ENCODE results near the gene HNRNPCL1.
"Not testable (repeated sequence)": the region's sequence is repeated elsewhere in the genome, so short reads cannot be mapped to it uniquely, and the experiment has no call there.

HNRNPCL1 gene

DNA sequence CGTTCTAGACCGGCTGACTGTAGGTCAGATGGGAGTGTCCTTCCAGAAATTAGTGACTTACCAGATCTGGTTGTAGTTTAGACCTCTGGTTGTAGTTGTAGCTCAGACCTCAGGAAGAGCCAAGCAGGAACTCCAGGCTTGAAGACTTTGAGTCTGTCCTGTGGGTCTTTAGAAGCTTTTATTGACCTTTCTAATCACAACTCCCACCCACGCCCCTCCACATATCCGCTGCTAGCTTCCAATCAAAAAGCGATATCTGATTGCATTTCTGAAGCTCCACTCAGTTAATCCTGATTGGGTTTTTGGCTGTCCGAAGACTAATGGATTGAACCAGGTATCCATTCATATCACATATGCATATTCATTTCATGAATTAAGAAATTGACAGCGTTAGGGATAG, at the start of gene HNRNPCL1:
HNRNPCL1 (minus strand) TSS at position 101 of the 400 bp plus-strand sequence. CDS start 431 bp downstream, outside the sequence.
- not testable (repeated sequence) for DNase-seq (ENCODE audit: low read depth in 2 of 3, low spot score in 1 of 3)

DNA sequence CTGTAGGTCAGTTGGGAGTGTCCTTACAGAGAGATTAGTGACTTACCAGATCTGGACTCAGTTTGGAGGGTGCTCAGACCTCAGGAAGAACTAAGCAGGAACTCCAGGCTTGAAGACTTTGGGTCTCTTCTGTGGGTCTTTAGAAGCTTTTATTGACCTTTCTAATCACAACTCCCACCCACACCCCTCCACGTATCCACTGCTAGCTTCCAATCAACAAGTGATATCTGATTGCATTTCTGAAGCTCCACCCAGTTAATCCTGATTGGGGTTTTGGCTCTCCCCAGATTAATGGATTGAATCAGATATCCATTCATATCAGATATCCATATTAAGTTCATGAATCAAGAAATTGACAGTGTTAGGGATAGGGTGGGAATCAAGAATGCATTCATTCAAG, 49.6 kb upstream of the HNRNPCL1 start, which contains the start of gene PRAMEF10:
PRAMEF10 (minus strand) TSS at position 101 of the 400 bp plus-strand sequence. CDS start 2,423 bp downstream, outside the sequence.
- DNase-seq (ENCODE audit: low read depth in 2 of 3, low spot score in 1 of 3), result not testable (repeated sequence)

DNA sequence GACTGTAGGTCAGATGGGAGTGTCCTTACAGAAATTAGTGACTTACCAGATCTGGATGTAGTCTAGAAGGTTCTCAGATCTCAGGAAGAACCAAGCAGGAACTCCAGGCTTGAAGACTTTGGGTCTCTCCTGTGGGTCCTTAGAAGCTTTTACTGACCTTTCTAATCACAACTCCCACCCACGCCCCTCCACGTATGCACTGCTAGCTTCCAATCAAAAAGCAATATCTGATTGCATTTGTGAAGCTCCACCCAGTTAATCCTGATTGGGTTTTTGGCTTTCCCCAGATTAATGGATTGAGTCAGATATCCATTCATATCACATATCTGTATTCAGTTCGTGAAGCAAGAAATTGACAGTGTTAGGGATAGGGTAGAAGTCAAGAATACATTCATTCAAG, 37.6 kb upstream of the HNRNPCL1 start, which contains the start of gene PRAMEF4:
PRAMEF4 (minus strand) TSS at position 101 of the 400 bp plus-strand sequence. CDS start 2,807 bp downstream, outside the sequence.
- not testable (repeated sequence) for DNase-seq (ENCODE audit: low read depth in 2 of 3, low spot score in 1 of 3)

DNA sequence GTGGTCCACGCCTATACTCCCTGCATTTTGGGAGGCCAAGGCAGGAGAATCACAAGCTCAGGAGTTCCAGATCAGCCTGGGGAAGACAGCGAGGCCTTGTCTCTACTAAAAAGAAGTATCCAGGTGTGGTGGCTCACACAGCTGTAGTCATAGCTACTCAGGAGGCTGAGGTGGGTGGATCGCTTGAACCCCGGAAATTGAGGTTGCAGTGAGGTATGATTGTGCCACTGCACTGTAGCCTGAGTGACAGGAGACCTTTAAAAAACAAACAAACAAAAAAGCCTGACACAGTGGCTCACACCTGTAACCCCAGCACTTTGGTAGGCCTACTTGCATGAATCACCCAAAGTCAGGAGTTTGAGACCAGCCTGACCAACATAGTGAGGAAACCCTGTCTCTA, 29.9 kb upstream of the HNRNPCL1 start:
- not testable (repeated sequence) for DNase-seq (ENCODE audit: low read depth in 2 of 3, low spot score in 1 of 3)

DNA sequence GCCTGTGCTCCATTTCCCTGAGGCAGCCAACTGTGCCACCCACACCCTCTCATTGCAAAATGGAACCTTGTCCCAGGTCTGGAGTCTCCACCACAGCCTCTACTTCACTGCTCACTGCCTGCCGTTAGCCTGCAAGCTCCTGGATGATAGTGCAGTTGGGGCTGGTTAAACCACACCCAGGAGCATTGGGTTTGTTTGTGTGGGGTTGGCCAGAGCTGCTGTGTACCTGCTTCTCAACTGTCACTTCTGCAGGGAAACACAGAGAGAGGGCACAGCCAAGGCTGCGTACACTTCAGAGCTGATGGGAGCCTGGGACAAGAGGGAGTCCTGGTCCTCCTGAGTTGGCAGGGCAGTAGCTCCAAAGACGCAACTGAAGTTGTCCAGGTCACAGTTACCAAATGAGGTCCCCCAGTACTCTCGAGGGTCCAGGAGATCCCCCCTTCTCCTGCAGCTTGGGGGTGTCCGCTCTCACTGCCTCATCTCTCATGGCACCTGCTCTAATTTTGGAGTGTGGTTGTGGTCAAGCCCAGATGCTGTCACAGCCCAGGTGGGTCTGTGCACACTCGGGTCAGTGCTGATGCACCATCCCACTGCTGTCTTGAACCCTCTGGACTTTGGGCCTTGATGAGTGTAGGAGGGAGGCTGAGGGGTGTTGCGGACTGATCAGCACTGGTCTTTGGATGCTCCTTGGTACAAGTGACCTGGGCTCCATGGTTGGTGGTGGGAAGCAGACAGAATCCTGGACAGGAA, 14.8 kb upstream of the HNRNPCL1 start:
- DNase-seq (ENCODE audit: low read depth in 2 of 3, low spot score in 1 of 3), result not testable (repeated sequence)

DNA sequence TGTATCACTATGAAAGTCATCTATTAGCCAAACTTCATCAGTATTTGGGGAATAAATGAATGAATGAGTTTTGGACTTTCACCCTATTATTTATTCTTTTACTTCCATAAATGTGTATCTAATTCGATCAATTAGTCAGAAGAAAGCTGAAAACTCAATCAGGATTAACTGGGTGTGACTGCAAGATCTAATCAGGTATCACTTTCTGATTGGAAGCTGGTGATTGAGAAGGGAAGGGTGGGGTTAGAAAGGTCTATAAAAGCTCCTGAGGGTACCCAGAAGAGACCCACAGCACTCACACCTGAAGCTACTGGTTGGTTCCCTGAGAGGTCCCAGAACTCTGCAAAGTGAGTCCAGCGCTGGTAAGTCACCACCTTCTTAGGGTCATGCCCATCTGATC, 8.3 kb upstream of the HNRNPCL1 start, which contains the start of gene PRAMEF2:
PRAMEF2 (plus strand) TSS at position 301 of the 400 bp plus-strand sequence. CDS start 1,924 bp downstream, outside the sequence.
- DNase-seq (ENCODE audit: low read depth in 2 of 3, low spot score in 1 of 3), result not testable (repeated sequence)

DNA sequence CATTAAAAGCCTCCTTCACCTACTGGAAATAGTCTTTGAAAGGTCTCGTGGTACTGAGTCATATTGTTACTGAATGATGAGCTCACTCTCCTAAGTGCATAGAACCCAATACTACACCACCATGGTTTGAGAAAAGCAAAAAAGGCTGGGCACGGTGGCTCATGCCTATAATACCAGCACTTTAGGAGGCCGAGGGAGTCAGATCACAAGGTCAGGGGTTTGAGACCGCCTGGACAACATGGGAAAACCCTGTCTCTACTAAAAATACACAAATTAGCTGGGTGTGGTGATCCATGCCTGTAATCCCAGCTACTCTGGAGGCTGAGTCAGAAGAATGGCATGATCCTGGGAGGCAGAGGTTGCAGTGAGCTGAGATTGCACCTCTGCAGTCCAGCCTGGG, 3.3 kb upstream of the HNRNPCL1 start:
- no peak for DNase-seq (ENCODE audit: low read depth in 2 of 3, low spot score in 1 of 3)

DNA sequence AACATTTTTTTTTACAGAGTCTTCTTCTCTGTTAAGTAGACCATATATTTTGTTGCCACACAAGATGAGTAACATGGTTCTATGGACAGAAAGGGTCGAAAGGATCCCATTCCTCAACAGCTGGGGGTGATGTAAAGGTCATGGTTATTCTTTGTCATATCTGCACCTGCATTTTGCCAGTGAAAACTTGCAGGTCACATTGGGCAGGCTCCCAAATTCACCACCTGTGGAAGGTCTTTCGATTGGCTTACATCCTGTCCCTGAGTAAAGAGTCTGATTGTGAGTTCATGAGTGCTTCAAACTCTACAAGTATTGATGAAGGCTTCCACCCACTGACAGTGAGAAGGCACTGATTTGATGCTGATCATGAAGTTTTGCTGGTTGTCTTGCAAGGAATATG, 15.3 kb downstream of the HNRNPCL1 start:
- DNase-seq (ENCODE audit: low read depth in 2 of 3, low spot score in 1 of 3), result not testable (repeated sequence)

DNA sequence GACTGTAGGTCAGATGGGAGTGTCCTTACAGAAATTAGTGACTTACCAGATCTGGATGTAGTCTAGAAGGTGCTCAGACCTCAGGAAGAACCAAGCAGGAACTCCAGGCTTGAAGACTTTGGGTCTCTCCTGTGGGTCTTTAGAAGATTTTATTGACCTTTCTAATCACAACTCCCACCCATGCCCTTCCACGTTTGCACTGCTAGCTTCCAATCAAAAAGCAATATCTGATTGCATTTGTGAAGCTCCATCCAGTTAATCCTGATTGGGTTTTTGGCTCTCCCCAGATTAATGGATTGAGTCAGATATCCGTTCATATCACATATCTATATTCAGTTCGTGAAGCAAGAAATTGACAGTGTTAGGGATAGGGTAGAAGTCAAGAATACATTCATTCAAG, 17.2 kb downstream of the HNRNPCL1 start, which contains the start of gene PRAMEF11:
PRAMEF11 (minus strand) TSS at position 101 of the 400 bp plus-strand sequence. CDS start 2,621 bp downstream, outside the sequence.
- DNase-seq (ENCODE audit: low read depth in 2 of 3, low spot score in 1 of 3), result not testable (repeated sequence)

DNA sequence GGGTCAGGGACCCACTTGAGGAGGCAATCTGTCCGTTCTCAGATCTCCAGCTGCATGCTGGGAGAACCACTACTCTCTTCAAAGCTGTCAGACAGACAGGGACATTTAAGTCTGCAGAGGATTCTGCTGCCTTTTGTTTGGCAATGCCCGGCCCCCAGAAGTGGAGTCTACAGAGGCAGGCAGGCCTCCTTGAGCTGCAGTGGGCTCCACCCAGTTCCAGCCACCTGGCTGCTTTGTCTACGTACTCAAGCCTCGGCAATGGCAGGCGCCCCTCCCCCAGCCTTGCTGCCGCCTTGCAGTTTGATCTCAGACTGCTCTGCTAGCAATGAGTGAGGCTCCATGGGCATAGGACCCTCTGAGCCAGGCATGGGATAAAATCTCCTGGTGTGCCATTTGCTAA, 29.5 kb downstream of the HNRNPCL1 start:
- DNase-seq (ENCODE audit: low read depth in 2 of 3, low spot score in 1 of 3), result not testable (repeated sequence)

DNA sequence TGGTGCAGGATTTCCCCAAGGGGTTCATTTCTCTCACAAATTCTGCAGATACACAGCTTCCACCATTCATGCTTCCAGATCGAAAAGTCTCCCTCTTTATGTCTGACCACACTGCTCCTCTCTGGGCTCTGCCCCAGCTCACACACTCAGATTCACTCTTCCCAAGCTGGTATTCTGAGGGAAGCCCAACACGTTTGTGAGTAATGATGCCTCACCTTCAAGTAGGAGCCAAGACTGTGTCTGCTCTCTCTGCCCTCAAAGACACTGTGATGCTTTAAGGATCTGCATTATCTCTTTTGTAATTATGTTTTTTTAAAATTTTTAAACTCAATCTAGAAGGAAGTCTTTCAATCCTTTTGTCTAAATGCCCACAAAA, 37.1 kb downstream of the HNRNPCL1 start:
- no peak for DNase-seq (ENCODE audit: low read depth in 2 of 3, low spot score in 1 of 3)

DNA sequence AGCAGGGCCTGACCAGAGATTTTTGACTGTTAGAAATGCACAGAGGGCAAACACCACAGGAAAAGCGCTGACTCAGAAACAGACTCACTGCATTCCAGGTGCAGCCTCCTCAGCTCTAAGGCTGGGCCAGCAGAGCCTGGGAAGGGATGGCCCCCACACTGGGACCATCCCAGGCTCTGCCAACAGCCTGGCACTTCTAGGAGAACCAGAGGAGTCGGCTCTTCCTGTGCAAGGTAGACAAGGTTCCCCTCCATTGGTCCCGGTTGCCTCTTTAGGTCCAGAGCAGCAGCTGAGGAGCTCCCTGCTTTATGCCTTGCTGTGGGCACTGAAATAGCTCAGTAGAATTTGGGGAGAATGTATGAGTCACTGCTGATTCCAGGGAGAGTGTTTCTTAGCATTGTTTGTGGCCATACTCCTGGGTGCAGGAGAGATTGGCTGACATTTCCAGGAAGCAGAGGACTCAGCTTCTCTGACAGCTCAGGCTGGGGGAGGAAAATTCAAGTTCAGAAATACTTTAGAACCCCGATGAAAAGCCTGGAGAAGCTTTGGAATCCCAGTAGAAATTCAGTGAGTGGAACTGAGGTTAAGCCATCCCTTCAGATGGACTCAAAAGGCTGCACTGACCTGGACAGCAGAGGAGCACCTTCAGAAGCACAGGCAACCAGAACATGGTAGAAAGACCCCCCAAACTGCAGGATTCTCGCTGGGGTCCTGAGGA, 37.7 kb downstream of the HNRNPCL1 start:
- no peak for DNase-seq (ENCODE audit: low read depth in 2 of 3, low spot score in 1 of 3)

DNA sequence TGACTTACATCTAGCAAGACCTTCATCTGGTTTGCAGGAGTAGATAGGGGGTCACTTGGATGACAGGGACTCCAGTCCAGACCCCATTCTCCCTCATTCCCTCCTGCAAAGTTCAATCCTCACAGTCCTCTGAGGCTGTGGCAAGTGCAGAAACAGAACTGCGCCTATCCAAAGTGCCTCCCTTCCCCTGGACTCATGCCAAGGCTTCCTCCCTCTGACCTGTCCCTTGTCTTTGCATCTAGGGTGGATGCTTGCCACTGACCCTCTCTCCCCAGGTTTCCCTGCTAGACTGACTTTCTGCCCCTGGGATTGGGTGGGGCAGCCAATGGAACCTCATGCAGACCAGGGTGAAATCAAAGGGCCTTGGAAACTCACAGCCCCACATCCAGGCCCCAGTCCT, 38.6 kb downstream of the HNRNPCL1 start:
- no peak for DNase-seq (ENCODE audit: low read depth in 2 of 3, low spot score in 1 of 3)

DNA sequence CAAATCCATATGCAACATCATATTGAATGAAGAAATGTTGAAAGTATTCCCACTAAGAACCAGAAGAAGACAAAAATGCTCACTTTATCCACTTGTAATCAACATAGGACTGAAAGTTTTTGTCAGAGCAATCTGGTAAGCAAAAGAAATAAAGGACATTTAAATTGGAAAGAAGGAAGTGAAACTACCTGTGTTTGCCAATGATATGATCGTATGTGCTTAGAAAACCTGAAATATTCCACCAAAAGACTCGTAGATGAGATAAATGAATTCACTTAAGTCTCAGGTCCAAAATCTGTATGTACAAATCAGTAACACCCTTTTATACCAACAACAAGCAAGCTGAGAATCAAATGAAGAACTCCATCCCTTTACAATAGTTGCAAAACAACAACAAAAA, 48.8 kb downstream of the HNRNPCL1 start:
- DNase-seq (ENCODE audit: low read depth in 2 of 3, low spot score in 1 of 3), result no peak

DNA sequence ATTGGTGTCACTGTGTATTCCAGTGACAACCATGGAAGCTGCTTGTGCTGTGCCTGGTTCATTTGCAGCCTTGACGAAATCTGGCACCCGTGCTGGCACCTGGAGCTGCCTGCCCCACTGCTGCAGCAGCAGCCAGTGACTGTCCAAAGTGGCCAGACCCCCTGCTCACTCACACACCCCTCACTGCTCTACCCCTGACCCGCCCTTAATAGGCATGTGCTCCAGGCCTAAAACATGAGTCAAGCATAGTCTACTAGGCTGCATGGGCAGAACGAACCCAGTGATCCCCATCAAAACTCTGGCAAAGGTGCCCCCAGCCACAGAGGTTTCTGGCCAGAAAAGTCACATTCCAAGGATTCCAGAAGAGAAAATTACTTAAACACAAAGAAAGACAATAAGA, 49.6 kb downstream of the HNRNPCL1 start:
- DNase-seq (ENCODE audit: low read depth in 2 of 3, low spot score in 1 of 3), result no peak

Data from stimulated activated CD4-positive, alpha-beta T cell treated with anti-CD3 and anti-CD28 coated beads, Interleukin-12 subunit alpha, Interleukin-12 subunit beta, amount 100 ng/mL, for 48 hours (primary cell).